HG02885 (cell line): ENCODE results near the gene CFAP92.
"Not testable (repeated sequence)": the region's sequence is repeated elsewhere in the genome, so short reads cannot be mapped to it uniquely, and the experiment has no call there.

Experiments
- ATAC-seq: cut with Tn5 transposase; IDR thresholded peaks from one replicate; pipeline ENCODE4 v1.9.1; 2021; ENCODE audit warnings: mild to moderate bottlenecking; ENCODE audit not compliant: unreplicated experiment, poor library complexity

The CFAP92 gene

GRCh38 chr3:128907706-128908445, 86.0 kb downstream of the CFAP92 start:
- ATAC-seq, result no peak

DNA sequence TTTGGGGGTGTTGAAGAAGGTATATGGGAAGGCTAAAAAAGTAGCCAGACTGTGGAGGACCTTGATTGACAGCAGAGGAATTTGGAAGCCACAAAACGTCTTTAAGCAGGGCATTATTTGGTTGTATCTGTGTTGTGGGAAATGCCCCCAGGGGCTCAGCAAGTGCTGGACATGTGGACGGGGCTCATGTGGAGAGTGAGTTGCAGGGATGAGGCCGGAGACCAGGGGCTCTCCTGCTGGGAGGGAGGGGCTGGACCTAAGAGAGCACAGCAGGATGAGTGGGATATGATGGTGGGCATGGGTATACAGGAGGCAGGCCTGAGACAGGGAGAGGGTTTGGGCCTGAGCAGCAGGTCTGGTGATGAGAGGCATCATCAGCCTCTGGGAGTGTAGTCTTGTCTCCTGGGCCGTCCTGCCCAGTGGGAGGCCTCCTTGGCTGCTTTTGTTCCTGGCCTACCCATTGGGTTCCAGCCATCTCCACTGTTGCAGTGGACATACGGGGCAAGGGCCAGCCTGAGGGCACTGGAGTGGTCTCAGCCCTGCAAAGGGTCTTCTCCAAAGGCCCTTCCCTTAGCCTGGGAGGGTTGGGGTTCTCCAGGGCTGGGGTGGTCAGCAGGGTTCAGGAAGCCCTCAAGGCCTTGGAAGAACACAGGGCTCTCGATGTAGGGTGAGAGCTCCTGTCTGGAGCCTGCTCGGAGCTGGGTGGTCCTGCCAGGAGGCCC, 86.9 kb downstream of the CFAP92 start:
- no peak for ATAC-seq

- no peak for ATAC-seq
Observed at GRCh38 chr3:128906031-128906803, 87.7 kb downstream of the CFAP92 start.

GRCh38 chr3:128903501-128903900, 90.4 kb downstream of the CFAP92 start:
- no peak for ATAC-seq

GRCh38 chr3:128902426-128902825, 91.5 kb downstream of the CFAP92 start:
- ATAC-seq, result no peak

- ATAC-seq, result no peak
Observed at GRCh38 chr3:128895843-128896697, 97.8 kb downstream of the CFAP92 start.

GRCh38 chr3:128889139-128889894, 104.6 kb downstream of the CFAP92 start:
- no peak for ATAC-seq

DNA sequence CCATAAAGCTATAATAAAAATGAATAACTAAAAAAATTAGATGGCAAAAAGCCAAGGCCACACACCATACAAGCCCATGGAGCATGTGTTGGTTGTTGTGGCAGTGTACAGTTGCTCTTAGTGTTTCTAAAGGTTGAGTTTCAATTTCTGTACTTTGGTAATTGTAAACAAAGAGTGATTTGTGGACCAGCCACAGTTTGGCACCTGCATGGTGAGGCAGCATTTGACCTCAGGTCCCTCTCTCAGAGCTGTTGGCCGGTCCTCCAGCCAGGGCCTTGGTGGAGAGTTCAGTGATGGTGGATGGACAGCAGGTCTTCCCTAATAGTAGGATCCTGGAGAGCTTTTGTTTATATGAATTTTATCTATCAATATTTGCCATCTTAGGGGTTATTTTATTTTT, 108.9 kb downstream of the CFAP92 start:
- no peak for ATAC-seq

GRCh38 chr3:128882719-128883118, 111.2 kb downstream of the CFAP92 start:
- no peak for ATAC-seq

- no peak for ATAC-seq
Observed at GRCh38 chr3:128881576-128881975, 112.3 kb downstream of the CFAP92 start.

- not testable (repeated sequence) for ATAC-seq
Observed at GRCh38 chr3:128880455-128880854, 113.4 kb downstream of the CFAP92 start.

- ATAC-seq, result no peak
Observed at GRCh38 chr3:128879991-128880390, 113.9 kb downstream of the CFAP92 start.

DNA sequence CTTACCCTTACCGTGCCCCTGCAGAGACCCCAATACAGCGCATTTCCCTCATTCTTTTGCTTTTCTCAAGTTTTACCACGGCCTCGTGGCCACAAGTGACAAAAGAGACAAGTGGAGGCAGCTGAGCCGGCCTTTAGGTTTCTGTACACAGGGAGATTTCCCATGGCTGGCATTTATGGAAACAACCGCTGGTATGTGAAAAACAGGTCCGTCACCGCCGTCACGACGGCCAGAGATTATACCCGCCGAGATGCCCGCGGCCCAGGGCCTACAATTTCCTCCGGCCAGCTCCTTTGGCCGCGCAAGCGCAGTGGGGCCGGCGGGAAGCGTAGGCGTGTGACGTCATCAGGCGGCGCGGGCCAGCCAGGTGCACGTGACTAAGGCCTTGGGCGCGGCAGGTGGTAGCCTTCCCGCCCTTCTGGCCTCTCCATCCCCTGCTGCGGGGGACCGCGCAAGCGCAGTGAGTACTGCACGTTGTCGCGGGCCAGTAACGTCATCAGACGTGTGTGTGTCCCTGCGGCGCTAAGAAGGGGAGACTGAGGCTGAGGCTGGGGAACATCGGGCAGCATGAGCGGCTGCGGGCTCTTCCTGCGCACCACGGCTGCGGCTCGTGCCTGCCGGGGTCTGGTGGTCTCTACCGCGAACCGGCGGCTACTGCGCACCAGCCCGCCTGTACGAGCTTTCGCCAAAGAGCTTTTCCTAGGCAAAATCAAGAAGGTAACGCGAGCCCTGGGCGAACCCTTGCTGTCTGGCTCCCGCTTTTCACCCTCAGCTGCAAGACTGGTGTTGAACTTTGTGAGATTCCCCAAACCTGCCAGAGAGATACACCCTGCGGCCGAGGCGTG, 114.5 kb downstream of the CFAP92 start, which contains the start of gene ACAD9:
TSS of gene ACAD9 (plus strand) at position 496 of the 845 bp plus-strand sequence. CDS start at position 568, 72 bp downstream.
- peak; percentile 92 for ATAC-seq

GRCh38 chr3:128878556-128879124, 115.2 kb downstream of the CFAP92 start:
- ATAC-seq, result peak; percentile 10

DNA sequence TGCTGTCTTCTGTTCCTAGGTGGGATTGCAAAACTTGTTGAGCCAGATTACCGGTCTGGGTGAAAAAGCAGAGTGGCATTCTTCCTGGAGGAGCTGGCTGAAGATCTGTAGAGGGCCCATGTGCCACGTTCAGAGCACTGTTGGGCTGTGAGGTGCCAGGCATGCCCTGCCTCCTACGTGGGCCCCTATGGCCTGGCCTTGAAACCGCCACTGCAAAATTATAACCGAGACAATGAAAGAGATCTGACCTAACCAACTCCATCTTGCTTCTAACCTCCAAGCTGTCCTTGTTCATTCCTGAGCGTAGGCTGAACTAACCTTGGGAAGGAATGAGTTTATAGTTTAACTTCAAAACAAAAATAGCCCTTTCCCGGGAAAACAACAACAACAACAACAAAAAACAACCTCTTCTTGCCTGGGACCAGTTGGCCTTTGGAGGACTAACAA, 115.8 kb downstream of the CFAP92 start:
- no peak for ATAC-seq

GRCh38 chr3:128875556-128876120, 118.2 kb downstream of the CFAP92 start:
- ATAC-seq, result no peak

DNA sequence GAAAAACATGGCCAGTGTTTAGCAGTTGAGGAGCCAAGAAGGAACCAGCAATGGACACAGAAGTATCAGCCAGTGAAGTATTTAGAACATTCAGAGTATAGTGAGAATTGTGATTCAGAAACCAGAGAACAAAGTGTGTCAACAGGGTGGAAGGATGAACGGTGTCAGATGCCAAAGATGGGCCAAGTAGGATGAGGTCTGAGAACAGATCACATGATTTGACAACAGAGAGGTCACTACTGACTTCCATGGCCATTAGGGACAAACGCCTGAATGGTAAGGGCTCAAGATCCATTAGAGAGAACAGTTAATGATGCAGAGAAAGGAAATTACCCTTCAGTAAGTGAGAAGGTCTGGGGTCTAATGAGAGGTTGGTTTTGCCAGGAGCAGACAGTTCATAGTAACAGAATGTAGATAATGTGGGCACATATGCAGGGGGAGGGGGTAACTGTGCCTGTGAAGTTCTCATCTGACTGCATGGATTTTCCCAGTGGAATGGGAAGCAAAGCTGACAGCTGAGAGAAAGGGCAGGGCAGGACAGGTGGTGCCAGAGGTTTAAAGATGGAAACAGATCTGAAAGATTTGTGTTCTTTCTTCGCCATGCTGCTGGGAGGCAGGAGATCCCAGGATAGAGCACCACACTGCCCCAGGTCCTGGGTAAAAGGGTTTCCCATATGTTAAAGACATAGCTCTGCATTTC, 119.2 kb downstream of the CFAP92 start:
- no peak for ATAC-seq
